Measurements from ENCODE around the gene PCDHGB7. TPM values are rescaled to one million over a fixed set of nuclear protein-coding genes. Genes with fewer than 3 reads are reported as not detected.
"Not testable (repeated sequence)": the region's sequence is repeated elsewhere in the genome, so short reads cannot be mapped to it uniquely, and the experiment has no call there.

PCDHGB7 gene
- total RNA-seq (13.0 and 13.6 TPM in 2 replicates), polyA plus RNA-seq (11.3 and 15.3 TPM in 2 replicates), polyA minus RNA-seq (ENCODE audit: low replicate concordance) (25.3 and 30.8 TPM in 2 replicates)
- 12.0 and 19.2 TPM in 2 replicates for polyA plus RNA-seq (2012)

DNA sequence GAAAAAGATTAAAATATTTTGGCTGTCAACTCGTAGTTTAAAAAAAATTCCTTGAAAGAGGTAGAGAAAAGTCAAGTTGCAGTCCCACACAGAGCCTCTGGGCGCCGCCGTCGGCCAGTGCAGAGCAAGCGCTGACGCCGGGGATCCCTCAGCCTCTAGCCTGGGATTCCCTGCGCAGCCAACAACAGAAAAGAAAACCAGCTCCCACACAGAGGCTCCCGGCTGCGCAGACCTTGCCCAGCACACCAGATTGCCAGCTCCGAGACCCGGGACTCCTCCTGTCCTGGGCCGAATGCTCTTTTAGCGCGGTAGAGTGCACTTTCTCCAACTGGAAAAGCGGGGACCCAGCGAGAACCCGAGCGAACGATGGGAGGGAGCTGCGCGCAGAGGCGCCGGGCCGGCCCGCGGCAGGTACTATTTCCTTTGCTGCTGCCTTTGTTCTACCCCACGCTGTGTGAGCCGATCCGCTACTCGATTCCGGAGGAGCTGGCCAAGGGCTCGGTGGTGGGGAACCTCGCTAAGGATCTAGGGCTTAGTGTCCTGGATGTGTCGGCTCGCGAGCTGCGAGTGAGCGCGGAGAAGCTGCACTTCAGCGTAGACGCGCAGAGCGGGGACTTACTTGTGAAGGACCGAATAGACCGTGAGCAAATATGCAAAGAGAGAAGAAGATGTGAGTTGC, at the start of gene PCDHGB7:
Gene PCDHGB7, plus strand, starts transcription at position 184 of the 679 bp plus-strand sequence. Its CDS starts 183 bp downstream, at position 367.
- H3K79me2 ChIP-seq (ENCODE audit: control insufficient read depth, insufficient read depth, low read length); H4K20me1 ChIP-seq (ENCODE audit: control insufficient read depth, extremely low read depth, insufficient read depth, low read length); H3K4me1 ChIP-seq (ENCODE audit: control insufficient read depth, extremely low read depth, insufficient read depth, low read length); H3K36me3 ChIP-seq (ENCODE audit: control insufficient read depth, insufficient read depth, low read length); H3K9me3 ChIP-seq (ENCODE audit: control insufficient read depth, insufficient read depth, low read depth, low read length); H3K27me3 ChIP-seq (ENCODE audit: control insufficient read depth, insufficient read depth, low read length); H2AFZ ChIP-seq (ENCODE audit: low read length): not testable (repeated sequence)
- TF ChIP-seq, protein P1, sequence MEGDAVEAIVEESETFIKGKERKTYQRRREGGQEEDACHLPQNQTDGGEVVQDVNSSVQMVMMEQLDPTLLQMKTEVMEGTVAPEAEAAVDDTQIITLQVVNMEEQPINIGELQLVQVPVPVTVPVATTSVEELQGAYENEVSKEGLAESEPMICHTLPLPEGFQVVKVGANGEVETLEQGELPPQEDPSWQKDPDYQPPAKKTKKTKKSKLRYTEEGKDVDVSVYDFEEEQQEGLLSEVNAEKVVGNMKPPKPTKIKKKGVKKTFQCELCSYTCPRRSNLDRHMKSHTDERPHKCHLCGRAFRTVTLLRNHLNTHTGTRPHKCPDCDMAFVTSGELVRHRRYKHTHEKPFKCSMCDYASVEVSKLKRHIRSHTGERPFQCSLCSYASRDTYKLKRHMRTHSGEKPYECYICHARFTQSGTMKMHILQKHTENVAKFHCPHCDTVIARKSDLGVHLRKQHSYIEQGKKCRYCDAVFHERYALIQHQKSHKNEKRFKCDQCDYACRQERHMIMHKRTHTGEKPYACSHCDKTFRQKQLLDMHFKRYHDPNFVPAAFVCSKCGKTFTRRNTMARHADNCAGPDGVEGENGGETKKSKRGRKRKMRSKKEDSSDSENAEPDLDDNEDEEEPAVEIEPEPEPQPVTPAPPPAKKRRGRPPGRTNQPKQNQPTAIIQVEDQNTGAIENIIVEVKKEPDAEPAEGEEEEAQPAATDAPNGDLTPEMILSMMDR (conservative IDR thresholded peaks at IDR 0.05 in 1 of 2, IDR thresholded peaks at IDR 0.05 in 1 of 2; ENCODE audit: low read depth in 1 of 2, low read length in 2 of 2), result peak; percentile 79
- Histone ChIP-seq H3K4me2 (ENCODE audit: extremely low read depth, insufficient read depth, low read length) (peak within 1 kb of the TSS; percentile 60), H3K27ac (ENCODE audit: insufficient read depth, low read length) (peak within 1 kb of the TSS; percentile 6), H3K9ac (ENCODE audit: insufficient read depth, low read length) (peak within 1 kb of the TSS; percentile 20), H3K4me3 (replicated peaks in 1 of 4; ENCODE audit: control extremely low read depth in 1 of 4, insufficient read depth in 1 of 4, low read depth in 3 of 4, low read length in 4 of 4) (peak within 1 kb of the TSS; percentile 32 to 60 (median 50))
- DNase-seq (ENCODE audit: low read depth in 2 of 2), result peak; percentile 73 to 85

DNA sequence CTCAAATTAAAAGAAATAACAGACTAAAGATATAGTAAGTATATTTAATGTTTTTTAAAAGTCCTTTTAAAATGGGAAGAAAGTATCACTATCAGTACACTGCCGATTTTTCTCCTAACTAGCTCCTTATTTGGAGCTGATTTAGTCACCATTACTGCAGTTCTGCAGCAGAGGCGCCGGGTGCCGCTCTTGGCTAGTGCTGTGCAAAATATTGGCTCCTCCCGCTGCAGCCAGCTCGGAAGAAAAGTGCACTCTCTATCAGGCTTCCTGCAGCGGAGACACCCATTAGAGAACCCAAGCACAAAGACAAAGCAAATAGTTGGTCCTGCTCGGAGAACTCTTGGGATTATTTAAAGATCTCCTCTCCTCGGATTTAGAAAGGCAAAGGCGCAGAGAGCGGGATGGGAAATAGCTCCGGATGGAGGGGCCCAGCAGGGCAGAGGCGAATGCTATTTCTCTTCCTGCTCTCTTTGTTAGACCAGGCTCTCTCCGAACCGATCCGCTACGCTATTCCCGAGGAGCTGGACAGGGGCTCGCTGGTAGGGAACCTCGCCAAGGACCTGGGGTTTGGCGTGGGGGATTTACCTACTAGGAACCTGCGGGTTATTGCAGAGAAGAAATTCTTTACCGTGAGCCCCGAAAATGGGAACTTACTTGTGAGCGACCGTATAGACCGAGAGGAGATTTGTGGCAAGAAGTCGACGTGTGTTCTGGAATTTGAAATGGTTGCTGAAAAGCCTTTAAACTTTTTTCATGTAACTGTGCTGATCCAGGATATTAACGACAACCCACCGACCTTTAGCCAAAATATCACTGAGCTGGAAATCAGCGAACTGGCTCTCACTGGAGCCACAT, 47.3 kb upstream of the PCDHGB7 start, which contains the start of gene PCDHGB3:
Gene PCDHGB3, plus strand, starts transcription at position 249 of the 855 bp plus-strand sequence. Its CDS starts 153 bp downstream, at position 402.
- H3K9ac ChIP-seq (ENCODE audit: insufficient read depth, low read length), result peak within 1 kb of the TSS; percentile 7
- H2AFZ ChIP-seq (ENCODE audit: low read length), result peak within 1 kb of the TSS; percentile 30

More for the DNA sequence above, 47.3 kb upstream of the PCDHGB7 start, which contains the start of gene PCDHGB3:
- TF ChIP-seq, protein P1 (conservative IDR thresholded peaks at IDR 0.05 in 1 of 2, IDR thresholded peaks at IDR 0.05 in 1 of 2; ENCODE audit: low read depth in 1 of 2, low read length in 2 of 2), result peak; percentile 44 to 47
- TF ChIP-seq EZH2 (IDR thresholded peaks at IDR 0.05; ENCODE audit: low read length, missing control alignments), result no peak
- no peaks in the 10 kb centered on the region for H4K20me1 ChIP-seq (ENCODE audit: control insufficient read depth, extremely low read depth, insufficient read depth, low read length)
- peaks cover 16% of the 10 kb centered on the region for H3K27me3 ChIP-seq (ENCODE audit: control insufficient read depth, insufficient read depth, low read length)
- H3K4me1 ChIP-seq (ENCODE audit: control insufficient read depth, extremely low read depth, insufficient read depth, low read length), result no peaks in the 10 kb centered on the region
- no peaks in the 10 kb centered on the region for H3K79me2 ChIP-seq (ENCODE audit: control insufficient read depth, insufficient read depth, low read length)
- peak within 1 kb of the TSS; percentile 59 for H3K4me2 ChIP-seq (ENCODE audit: extremely low read depth, insufficient read depth, low read length)
- peak; percentile 53 to 70 for DNase-seq (ENCODE audit: low read depth in 2 of 2)
- peak within 1 kb of the TSS; percentile 25 to 48 (median 38) for H3K4me3 ChIP-seq (replicated peaks in 1 of 4; ENCODE audit: control extremely low read depth in 1 of 4, insufficient read depth in 1 of 4, low read depth in 3 of 4, low read length in 4 of 4)
- H3K9me3 ChIP-seq (ENCODE audit: control insufficient read depth, insufficient read depth, low read depth, low read length), result peaks cover 2% of the 10 kb centered on the region
- no peak within 1 kb of the TSS for H3K27ac ChIP-seq (ENCODE audit: insufficient read depth, low read length)
- no peaks in the 10 kb centered on the region for H3K36me3 ChIP-seq (ENCODE audit: control insufficient read depth, insufficient read depth, low read length)
